Testis (tissue), 2 donors: Measurements from ENCODE around the gene LRP1B.

ENCODE experiments used
- CTCF ChIP-seq, 3 experiments: fragments of 450-650 bp in 2 of 3; fragments of 200-600 bp in 1 of 3; sonication (generic) in 1 of 3; IDR thresholded peaks; one replicate each; pipeline ENCODE4 v1.5.1; 2016 to 2019; ENCODE audit warnings: antibody characterized with exemption in 3 of 3, mild to moderate bottlenecking in 2 of 3, moderate library complexity in 1 of 3
- POLR2A ChIP-seq: fragments of 450-650 bp; IDR thresholded peaks from one replicate; pipeline ENCODE4 v1.6.1; 2017; ENCODE audit warnings: antibody characterized with exemption, mild to moderate bottlenecking, moderate library complexity

- no peak for TF ChIP-seq POLR2A
- TF ChIP-seq CTCF (IDR thresholded peaks at IDR 0.05) = no peak
These were observed 1482.4 kb downstream of the LRP1B start for GRCh38 chr2:140648393-140648792.
